LNCAP (cell line): ENCODE data around the gene PDE4D.

ENCODE experiments used
- TF ChIP-seq, protein P1 (sequence below): fragments of 450-650 bp; IDR thresholded peaks from 2 replicates; pipeline ENCODE4 v1.5.1; 2017; ENCODE audit warnings: mild to moderate bottlenecking

The PDE4D gene

GRCh38 chr5:59251627-59252026 lies 641.9 kb downstream of the PDE4D start:
- TF ChIP-seq, protein P1, sequence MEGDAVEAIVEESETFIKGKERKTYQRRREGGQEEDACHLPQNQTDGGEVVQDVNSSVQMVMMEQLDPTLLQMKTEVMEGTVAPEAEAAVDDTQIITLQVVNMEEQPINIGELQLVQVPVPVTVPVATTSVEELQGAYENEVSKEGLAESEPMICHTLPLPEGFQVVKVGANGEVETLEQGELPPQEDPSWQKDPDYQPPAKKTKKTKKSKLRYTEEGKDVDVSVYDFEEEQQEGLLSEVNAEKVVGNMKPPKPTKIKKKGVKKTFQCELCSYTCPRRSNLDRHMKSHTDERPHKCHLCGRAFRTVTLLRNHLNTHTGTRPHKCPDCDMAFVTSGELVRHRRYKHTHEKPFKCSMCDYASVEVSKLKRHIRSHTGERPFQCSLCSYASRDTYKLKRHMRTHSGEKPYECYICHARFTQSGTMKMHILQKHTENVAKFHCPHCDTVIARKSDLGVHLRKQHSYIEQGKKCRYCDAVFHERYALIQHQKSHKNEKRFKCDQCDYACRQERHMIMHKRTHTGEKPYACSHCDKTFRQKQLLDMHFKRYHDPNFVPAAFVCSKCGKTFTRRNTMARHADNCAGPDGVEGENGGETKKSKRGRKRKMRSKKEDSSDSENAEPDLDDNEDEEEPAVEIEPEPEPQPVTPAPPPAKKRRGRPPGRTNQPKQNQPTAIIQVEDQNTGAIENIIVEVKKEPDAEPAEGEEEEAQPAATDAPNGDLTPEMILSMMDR, result no peak

- TF ChIP-seq, protein P1, result no peak
Observed at GRCh38 chr5:59249726-59250125, 643.8 kb downstream of the PDE4D start.

DNA sequence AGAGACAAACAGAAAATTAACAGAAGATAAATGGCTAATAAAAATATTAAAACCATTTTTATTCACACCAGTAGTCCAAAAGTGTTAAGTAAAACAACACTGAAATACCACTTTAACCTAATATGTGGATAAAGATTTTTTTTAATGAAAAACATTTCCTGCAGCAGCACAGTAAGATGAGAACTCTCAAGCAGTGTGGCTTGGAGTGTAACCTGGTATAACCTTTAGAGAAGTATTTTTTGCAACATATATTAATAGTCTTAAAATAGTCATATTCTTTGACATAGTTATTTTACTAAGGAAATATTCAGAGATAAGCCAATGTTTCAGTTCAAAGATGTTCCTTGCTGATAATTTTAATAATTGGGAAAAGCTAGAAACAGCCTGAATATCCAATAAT lies 644.4 kb downstream of the PDE4D start:
- TF ChIP-seq, protein P1, result no peak

DNA sequence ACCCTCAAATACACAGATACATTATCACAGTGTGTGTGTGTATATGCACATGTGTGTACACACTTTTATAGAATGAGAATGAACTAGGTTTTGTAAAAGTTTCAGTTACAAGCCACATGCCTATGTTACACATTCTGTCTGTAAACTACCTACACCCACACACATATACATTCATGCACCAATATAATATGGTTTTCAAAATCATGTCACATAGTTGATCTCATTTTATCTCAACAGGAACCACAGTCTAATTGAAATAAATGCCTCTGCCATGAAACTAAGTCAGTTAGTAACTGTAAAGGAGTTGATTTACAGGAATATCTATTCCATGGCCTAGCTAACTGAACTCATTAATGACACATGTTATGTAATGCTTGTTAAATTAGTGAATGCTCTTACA lies 646.6 kb downstream of the PDE4D start:
- TF ChIP-seq, protein P1, result no peak

GRCh38 chr5:59246145-59246869 lies 647.2 kb downstream of the PDE4D start:
- TF ChIP-seq, protein P1, result no peak

DNA sequence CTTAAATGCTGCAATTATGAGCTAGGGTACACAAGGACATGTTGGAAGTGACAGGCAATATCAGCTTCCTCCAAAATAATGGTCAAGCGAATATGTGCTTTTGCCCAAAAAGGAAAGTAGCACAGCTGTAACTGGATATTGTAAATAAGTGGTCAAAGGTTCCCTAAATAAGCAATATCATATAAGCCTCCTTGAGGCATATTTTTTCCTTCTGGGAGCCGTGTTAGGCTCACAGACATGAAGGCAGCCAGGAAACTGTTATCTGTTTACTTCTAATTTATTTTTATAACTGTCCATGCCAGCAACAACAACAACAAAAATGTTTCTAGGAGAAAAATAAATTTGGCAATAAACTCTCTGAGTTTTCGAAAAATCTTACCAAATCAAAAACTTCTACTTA lies 648.3 kb downstream of the PDE4D start:
- TF ChIP-seq, protein P1, result no peak

DNA sequence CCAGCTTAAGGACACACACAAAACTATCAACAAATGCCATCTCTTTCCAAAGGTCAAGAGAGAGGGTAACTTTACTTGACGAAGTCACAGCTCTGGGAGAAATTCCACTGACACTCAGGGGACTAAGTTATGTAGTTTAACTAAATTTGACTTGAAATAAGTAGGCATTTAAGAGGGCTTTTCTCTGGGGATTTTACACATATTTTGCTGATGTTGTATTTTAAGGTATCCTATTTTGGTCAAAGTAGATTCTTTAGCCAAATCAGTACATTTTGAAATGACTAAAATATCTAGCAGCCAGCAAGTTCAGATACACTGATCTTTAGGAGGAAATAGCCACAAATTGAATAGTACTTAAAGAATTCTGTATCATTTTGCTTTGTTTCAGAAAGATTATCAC lies 652.0 kb downstream of the PDE4D start:
- TF ChIP-seq, protein P1, result no peak

DNA sequence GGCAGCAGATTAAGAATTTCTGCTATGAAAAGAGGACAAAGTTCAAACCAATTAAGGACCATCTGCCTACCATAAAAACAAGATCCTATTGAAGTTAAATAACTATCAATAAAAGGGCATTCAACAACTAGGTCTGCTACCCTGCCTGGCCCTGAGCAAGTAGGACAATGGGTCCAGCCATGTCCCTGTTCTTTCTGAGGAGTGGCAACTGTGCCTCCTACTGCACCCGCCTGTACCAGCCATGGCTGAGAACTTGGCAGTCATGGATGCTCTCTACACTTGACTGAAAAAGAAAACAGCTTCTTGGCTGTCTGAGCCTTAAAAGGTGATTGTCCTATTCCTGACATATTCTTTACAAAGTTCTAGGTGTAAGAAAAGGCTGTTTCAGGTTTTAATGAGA lies 652.4 kb downstream of the PDE4D start:
- TF ChIP-seq, protein P1, result no peak
